Esophagus muscularis mucosa (tissue), 4 donors: ENCODE measurements around the gene KITLG. TPM values are rescaled to one million over a fixed set of nuclear protein-coding genes. Genes with fewer than 3 reads are reported as not detected.
"Not testable (repeated sequence)": the region's sequence is repeated elsewhere in the genome, so short reads cannot be mapped to it uniquely, and the experiment has no call there.

Experiments used
- DNase-seq: peaks from one replicate; pipeline ENCODE4 v3.0.0-alpha.2; 2017; ENCODE audit errors: extremely low spot score
- H3K27ac ChIP-seq, 4 donors: fragments of 200-600 bp; sonication (generic); replicated peaks in 1 of 4; 1 replicate in 3 of 4; 2 replicates in 1 of 4; pipeline ENCODE4 v1.5.1; 2016 to 2019; ENCODE audit warnings: mild to moderate bottlenecking in 1 of 4
- H3K27me3 ChIP-seq, 4 donors: fragments of 200-600 bp; sonication (generic); one replicate each; pipeline versions ENCODE4 v1.5.1 to v1.6.0; 2016 to 2019
- H3K36me3 ChIP-seq, 4 donors: fragments of 200-600 bp; sonication (generic); one replicate each; pipeline ENCODE4 v1.5.1; 2016 to 2019
- H3K4me1 ChIP-seq, 4 donors: fragments of 200-600 bp; sonication (generic); one replicate each; pipeline ENCODE4 v1.5.1; 2016 to 2019
- H3K4me3 ChIP-seq, 4 donors: fragments of 200-600 bp; sonication (generic); 1 replicate in 2 of 4; 2 replicates in 2 of 4; pipeline ENCODE4 v1.5.1; 2016 to 2019; ENCODE audit warnings: mild to moderate bottlenecking in 4 of 4, moderate library complexity in 1 of 4
- H3K9me3 ChIP-seq, 4 donors: fragments of 200-600 bp; sonication (generic); 1 replicate in 3 of 4; 2 replicates in 1 of 4; pipeline ENCODE4 v1.5.1; 2016 to 2019
- EP300 ChIP-seq: sonication (generic); formaldehyde crosslinking; IDR thresholded peaks from one replicate; pipeline ENCODE4 v1.6.1; 2017; ENCODE audit warnings: antibody characterized with exemption
- POLR2A ChIP-seq: fragments of 450-650 bp; IDR thresholded peaks from one replicate; pipeline ENCODE4 v1.6.1; 2017; ENCODE audit warnings: antibody characterized with exemption, moderate library complexity, mild to moderate bottlenecking, low read depth
- POLR2AphosphoS5 ChIP-seq, 2 donors: sonication (generic); formaldehyde crosslinking; IDR thresholded peaks; one replicate each; pipeline ENCODE4 v1.6.1; 2017; ENCODE audit warnings: antibody characterized with exemption in 2 of 2
- WGBS: methylation state at CpG from one replicate; pipeline ENCODE4 v1.1.5; 2018; 5-methylcytosine and 5-hydroxymethylcytosine counted together
- intact Hi-C: fragments of 100-400 bp; cut with DNase I; formaldehyde crosslinking; loops from one replicate; pipeline ENCODE4 v1.15.1; 2023
- total RNA-seq, 4 donors: library from RNA; depleted of rRNA; stranded (reverse); fragments of >200 nt; gene quantifications; one replicate each; pipeline versions ENCODE4 v1.1.0 to v1.2.1, GENCODE V29; 2016
- TF ChIP-seq, protein P1 (sequence below), 3 experiments: fragments of 200-600 bp in 2 of 3; fragments of 450-650 bp in 1 of 3; sonication (generic) in 2 of 3; IDR thresholded peaks; one replicate each; pipeline ENCODE4 v1.5.1; 2017 to 2019; ENCODE audit warnings: antibody characterized with exemption in 3 of 3, mild to moderate bottlenecking in 2 of 3, moderate library complexity in 1 of 3

Gene KITLG
- total RNA-seq, 4 donors from 2014 or later: 71.7 to 147 (median 121) TPM

DNA sequence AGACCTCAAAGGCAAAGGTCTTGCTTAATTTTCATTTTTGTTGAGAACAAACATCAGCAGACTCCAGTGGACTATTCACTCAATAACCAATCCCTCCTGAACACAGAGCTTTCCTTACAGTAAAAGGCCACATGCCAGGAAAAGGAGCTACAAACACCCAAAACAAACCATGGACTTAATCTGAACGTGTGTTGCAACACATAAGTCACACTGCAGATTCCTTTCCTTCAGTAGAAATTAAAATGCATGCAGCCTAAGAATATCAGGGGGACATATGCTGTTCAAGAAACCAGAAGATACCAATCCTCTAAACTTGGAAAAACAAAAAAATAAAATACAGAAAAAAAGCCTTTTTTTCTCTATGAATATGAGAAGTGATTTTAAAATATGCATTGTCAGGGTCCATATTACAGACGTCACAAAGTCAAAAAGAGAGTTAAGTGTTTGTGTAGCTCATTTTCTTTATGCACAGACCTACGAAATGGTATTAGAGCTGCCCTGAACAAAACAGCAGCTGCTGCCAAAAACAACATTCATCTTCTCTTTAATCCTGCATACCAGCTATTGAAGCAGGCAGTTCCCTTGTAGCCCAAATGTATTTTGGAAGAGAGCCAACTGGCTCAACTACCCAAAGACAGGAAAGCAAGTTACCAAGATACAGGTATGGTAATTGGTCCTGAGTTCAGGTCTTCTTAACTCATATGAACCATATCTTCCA is 26.2 kb downstream of the KITLG start:
- peak overlapping the region; percentile 29 to 75 (median 61) for H3K27ac ChIP-seq
- H3K36me3 ChIP-seq: no peaks in the 10 kb centered on the region
- 11% methylated on average over 3 of the region's 3 CpGs for WGBS
- peaks cover 34 to 99% (median 94%) of the 10 kb centered on the region in 4 donors for H3K4me1 ChIP-seq
- intact Hi-C loops: no loop called here
- H3K4me3 ChIP-seq: no peak overlapping the region
- H3K9me3 ChIP-seq: no peaks in the 10 kb centered on the region
- peak in 1 of 2 donors; percentile 8 for TF ChIP-seq POLR2AphosphoS5 (IDR thresholded peaks at IDR 0.05)
- TF ChIP-seq, protein P1, sequence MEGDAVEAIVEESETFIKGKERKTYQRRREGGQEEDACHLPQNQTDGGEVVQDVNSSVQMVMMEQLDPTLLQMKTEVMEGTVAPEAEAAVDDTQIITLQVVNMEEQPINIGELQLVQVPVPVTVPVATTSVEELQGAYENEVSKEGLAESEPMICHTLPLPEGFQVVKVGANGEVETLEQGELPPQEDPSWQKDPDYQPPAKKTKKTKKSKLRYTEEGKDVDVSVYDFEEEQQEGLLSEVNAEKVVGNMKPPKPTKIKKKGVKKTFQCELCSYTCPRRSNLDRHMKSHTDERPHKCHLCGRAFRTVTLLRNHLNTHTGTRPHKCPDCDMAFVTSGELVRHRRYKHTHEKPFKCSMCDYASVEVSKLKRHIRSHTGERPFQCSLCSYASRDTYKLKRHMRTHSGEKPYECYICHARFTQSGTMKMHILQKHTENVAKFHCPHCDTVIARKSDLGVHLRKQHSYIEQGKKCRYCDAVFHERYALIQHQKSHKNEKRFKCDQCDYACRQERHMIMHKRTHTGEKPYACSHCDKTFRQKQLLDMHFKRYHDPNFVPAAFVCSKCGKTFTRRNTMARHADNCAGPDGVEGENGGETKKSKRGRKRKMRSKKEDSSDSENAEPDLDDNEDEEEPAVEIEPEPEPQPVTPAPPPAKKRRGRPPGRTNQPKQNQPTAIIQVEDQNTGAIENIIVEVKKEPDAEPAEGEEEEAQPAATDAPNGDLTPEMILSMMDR (IDR thresholded peaks at IDR 0.05): no peak
- no peak for DNase-seq
- H3K27me3 ChIP-seq: no peaks in the 10 kb centered on the region

DNA sequence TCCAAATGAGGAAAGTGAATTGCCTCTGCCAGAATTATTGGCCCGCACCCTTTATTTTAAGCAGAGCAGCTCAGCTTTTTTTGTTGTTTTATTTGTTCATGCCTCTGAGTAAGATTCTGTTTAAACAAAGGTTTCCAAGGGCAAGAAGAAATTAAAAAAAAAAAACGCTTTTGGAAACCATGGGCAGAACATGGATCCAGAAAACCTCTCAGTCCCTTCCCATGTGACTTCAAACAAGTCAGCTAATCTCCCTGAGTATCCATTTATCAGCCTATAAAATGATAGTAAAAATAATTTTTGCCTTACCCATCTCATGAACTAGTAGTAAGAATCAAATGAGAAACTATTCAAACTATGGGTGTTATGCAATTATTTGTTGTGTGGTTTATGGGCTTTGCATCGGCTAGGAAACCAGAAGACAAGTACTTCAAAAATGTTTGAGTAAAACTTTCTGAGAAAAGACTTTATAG is 27.6 kb downstream of the KITLG start:
- H3K9me3 ChIP-seq: no peaks in the 10 kb centered on the region
- H3K4me3 ChIP-seq: no peak overlapping the region
- intact Hi-C loops: no loop called here
- no peaks in the 10 kb centered on the region for H3K36me3 ChIP-seq
- DNase-seq: no peak
- H3K27ac ChIP-seq: peak overlapping the region; percentile 29 to 75 (median 61)
- 30% methylated on average over 3 of the region's 3 CpGs for WGBS
- TF ChIP-seq EP300 (no peak), POLR2AphosphoS5 (IDR thresholded peaks at IDR 0.05) (no peak), POLR2A (no peak)
- TF ChIP-seq, protein P1 (IDR thresholded peaks at IDR 0.05): no peak
- peaks cover 33 to 99% (median 94%) of the 10 kb centered on the region in 4 donors for H3K4me1 ChIP-seq
- H3K27me3 ChIP-seq: no peaks in the 10 kb centered on the region

DNA sequence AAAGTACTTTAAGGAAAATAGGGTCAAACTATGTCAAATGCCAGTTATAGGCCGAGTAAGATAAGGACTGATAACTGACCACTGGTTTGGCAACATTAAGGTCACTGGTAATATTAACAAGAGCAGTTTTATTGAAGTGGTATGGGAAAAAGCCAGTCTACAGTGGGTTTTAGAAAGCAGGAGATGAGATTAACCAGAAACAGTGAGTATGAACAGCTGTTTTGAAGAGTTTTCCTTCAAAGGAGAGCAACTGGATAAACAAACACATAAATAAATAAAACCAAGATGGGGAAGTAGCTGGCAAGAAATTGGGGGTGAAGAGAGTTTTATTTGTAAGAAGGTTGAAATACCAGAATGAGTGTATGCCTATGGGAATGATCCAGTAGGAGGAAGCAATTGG is 30.3 kb downstream of the KITLG start:
- Histone ChIP-seq H3K4me3 (no peak overlapping the region), H3K9me3 (no peaks in the 10 kb centered on the region), H3K4me1 (peaks cover 38 to 100% (median 96%) of the 10 kb centered on the region in 4 donors), H3K27ac (peak overlapping the region; percentile 6 to 75 (median 8)), H3K36me3 (peaks cover 0 to 1% (median 0%) of the 10 kb centered on the region in 4 donors), H3K27me3 (no peaks in the 10 kb centered on the region)
- whole genome bisulfite sequencing: 32% methylated on average over 1 of the region's 1 CpG
- no peak for TF ChIP-seq POLR2A
- intact Hi-C loops: no loop called here
- DNase-seq: no peak

DNA sequence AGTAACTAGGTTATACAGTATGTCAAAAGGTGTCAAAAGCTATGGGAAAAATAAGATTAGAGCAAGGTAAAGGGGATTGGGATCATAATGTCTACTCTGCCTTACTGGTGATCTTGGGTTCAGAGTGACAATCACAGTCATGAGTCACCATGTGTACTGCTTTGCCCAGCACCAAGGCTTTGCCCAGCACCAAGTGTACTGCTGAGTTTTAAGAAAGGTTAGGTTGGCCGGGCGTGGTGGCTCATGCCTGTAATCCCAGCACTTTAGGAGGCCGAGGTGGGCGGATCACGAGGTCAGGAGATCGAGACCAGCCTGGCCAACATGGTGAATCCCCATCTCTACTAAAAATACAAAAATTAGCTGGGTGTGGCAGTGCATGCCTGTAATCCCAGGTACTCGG is 32.3 kb downstream of the KITLG start:
- H3K9me3 ChIP-seq, intact Hi-C loops, DNase-seq, H3K4me3 ChIP-seq, H3K27me3 ChIP-seq: not testable (repeated sequence)
- Histone ChIP-seq H3K27ac (peak overlapping the region in 1 of 4 donors; percentile 6), H3K36me3 (peaks cover 0 to 15% (median 6%) of the 10 kb centered on the region in 4 donors), H3K4me1 (peaks cover 19 to 90% (median 81%) of the 10 kb centered on the region in 4 donors)
- 94% methylated on average over 7 of the region's 7 CpGs for WGBS

DNA sequence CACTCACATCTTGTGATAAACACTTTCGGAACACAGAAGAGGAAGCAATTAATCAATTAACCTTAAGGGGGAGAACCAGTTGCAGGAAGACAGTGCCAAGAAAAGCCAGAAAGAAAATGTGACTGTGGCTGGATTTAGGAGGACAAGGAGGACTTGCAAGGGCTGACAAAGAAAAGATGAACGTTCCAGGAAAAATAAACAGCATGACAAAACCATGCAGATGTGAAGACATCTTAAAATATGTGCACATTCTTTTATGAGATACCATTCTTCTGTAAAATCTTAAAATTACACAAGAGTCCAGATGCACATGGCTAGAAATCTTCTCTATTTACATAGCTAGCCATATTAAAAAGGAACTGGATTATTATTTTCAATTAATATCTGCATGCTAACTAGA is 33.4 kb downstream of the KITLG start:
- Histone ChIP-seq H3K4me1 (peaks cover 9 to 82% (median 70%) of the 10 kb centered on the region in 4 donors), H3K9me3 (no peaks in the 10 kb centered on the region), H3K27me3 (no peaks in the 10 kb centered on the region), H3K27ac (no peak overlapping the region), H3K4me3 (no peak overlapping the region), H3K36me3 (peaks cover 0 to 25% (median 6%) of the 10 kb centered on the region in 4 donors)
- no peak for DNase-seq
- WGBS: 14% methylated on average over 2 of the region's 2 CpGs
- intact Hi-C loops: no loop called here
- TF ChIP-seq POLR2AphosphoS5 (IDR thresholded peaks at IDR 0.05): no peak
- TF ChIP-seq, protein P1 (IDR thresholded peaks at IDR 0.05): no peak

DNA sequence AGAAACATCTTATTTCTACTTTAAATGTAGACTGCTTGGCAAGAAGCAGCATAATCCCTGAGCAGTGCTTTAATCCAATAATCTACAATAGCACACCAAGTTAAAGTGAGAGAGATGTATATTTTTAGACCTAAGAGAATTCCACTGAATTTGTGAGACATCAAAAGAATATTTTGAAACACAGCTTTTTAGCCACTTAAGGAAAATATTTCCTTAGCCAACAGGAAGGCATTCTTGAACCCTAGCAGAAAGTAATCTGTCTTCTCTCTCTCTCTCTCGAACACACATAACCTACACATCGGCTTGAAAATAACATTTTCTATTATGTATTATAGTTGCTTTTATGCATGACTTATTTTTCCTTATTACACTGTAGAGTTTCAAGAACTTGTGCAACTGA is 34.0 kb downstream of the KITLG start:
- Histone ChIP-seq H3K4me3 (no peak overlapping the region), H3K27ac (no peak overlapping the region)
- intact Hi-C loops: no loop called here

More for the DNA sequence above, 34.0 kb downstream of the KITLG start:
- 45% methylated on average over 2 of the region's 2 CpGs for WGBS
- Histone ChIP-seq H3K9me3 (no peaks in the 10 kb centered on the region), H3K4me1 (peaks cover 5 to 82% (median 68%) of the 10 kb centered on the region in 4 donors), H3K36me3 (peaks cover 0 to 25% (median 6%) of the 10 kb centered on the region in 4 donors), H3K27me3 (no peaks in the 10 kb centered on the region)
- DNase-seq: no peak
- TF ChIP-seq POLR2AphosphoS5 (IDR thresholded peaks at IDR 0.05) (no peak), POLR2A (no peak), EP300 (no peak)
- TF ChIP-seq, protein P1 (IDR thresholded peaks at IDR 0.05): no peak
